IMR-90 (cell line): ENCODE measurements around the gene GCN1. TPM values are rescaled to one million over a fixed set of nuclear protein-coding genes. Genes with fewer than 3 reads are reported as not detected.

Experiments
- ATAC-seq: fragments of 200-7000 bp; cut with Tn5 transposase; 2 replicates; pipeline ENCODE4 v1.9.1; 2020; ENCODE audit warnings: low read depth, mild to moderate bottlenecking, moderate library complexity
- BruUV-seq: library from RNA; stranded (reverse); fragments of 400-500 nt; replicated peaks from 2 replicates; lab custom pipeline; 2021; lab: Mats Ljungman, UMichigan
- CTCF ChIA-PET: fragments of 300-600 bp; formaldehyde crosslinking; extraction: SDS; loops from one replicate; lab custom pipeline; 2021; ENCODE audit warnings: antibody characterized with exemption; lab: Yijun Ruan, JAX
- POLR2A ChIA-PET: fragments of 300-600 bp; sonication (Branson Sonifier 250); formaldehyde crosslinking; loops from one replicate; lab custom pipeline; 2022; ENCODE audit warnings: antibody characterized with exemption; ENCODE audit not compliant: unreplicated experiment; lab: Charles Lee
- DNase-seq: peaks from one replicate; pipeline ENCODE4 v3.0.0; 2013
- H2AFZ ChIP-seq: replicated peaks from 2 replicates; pipeline ENCODE3; 2013; ENCODE audit warnings: low read length, mild to moderate bottlenecking; ENCODE audit not compliant: poor library complexity
- H2AK5ac ChIP-seq: 2 replicates; pipeline ENCODE4 v1.6.1; 2013; ENCODE audit warnings: low read depth, low read length, inconsistent platforms
- H2AK9ac ChIP-seq: replicated peaks from 2 replicates; pipeline ENCODE3; 2013; ENCODE audit warnings: mild to moderate bottlenecking, low read depth, low read length, moderate library complexity; ENCODE audit not compliant: poor library complexity
- H2BK120ac ChIP-seq: 2 replicates; pipeline ENCODE4 v1.6.1; 2013; ENCODE audit warnings: low read depth, low read length, inconsistent platforms
- H2BK15ac ChIP-seq: 3 replicates; pipeline ENCODE4 v1.6.1; 2013; ENCODE audit warnings: low read depth, low read length, inconsistent platforms
- H2BK20ac ChIP-seq: 2 replicates; pipeline ENCODE4 v1.6.1; 2013; ENCODE audit warnings: low read depth, mild to moderate bottlenecking, inconsistent platforms, low read length, moderate library complexity
- H2BK5ac ChIP-seq: 2 replicates; pipeline ENCODE4 v1.6.1; 2013; ENCODE audit warnings: mild to moderate bottlenecking, low read depth, low read length, inconsistent platforms; ENCODE audit not compliant: poor library complexity, severe bottlenecking
- H3K14ac ChIP-seq: replicated peaks from 2 replicates; pipeline ENCODE4 v1.6.1; 2013; ENCODE audit warnings: low read depth, low read length, inconsistent platforms
- H3K18ac ChIP-seq: 2 replicates; pipeline ENCODE4 v1.6.1; 2013; ENCODE audit warnings: low read depth, low read length, control low read depth
- H3K23ac ChIP-seq: 2 replicates; pipeline ENCODE4 v1.6.1; 2013; ENCODE audit warnings: low read depth, low read length, inconsistent platforms
- H3K27ac ChIP-seq: 2 replicates; pipeline ENCODE4 v1.5.1; 2013; ENCODE audit warnings: mild to moderate bottlenecking, control low read depth, low read length; ENCODE audit not compliant: insufficient read depth
- H3K27me3 ChIP-seq: 2 replicates; pipeline ENCODE4 v1.6.1; 2013; ENCODE audit warnings: low read length; ENCODE audit not compliant: control insufficient read depth, insufficient read depth
- H3K36me3 ChIP-seq: 2 replicates; pipeline ENCODE4 v1.6.1; 2013; ENCODE audit warnings: low read length, mixed read lengths; ENCODE audit not compliant: control insufficient read depth, insufficient read depth
- H3K4ac ChIP-seq: 2 replicates; pipeline ENCODE4 v1.6.1; 2013; ENCODE audit warnings: low read depth, low read length, inconsistent platforms
- H3K4me1 ChIP-seq: 2 replicates; pipeline ENCODE4 v1.6.1; 2013; ENCODE audit warnings: low read length, mixed read lengths; ENCODE audit not compliant: control insufficient read depth, insufficient read depth
- H3K4me2 ChIP-seq: 2 replicates; pipeline ENCODE4 v1.6.1; 2013; ENCODE audit warnings: low read depth, mild to moderate bottlenecking, control low read depth, low read length, moderate library complexity
- H3K4me3 ChIP-seq: 2 replicates; pipeline ENCODE4 v1.5.1; 2013; ENCODE audit warnings: low read depth, mild to moderate bottlenecking, control low read depth, low read length, moderate library complexity; ENCODE audit not compliant: insufficient read depth
- H3K56ac ChIP-seq: 2 replicates; pipeline ENCODE4 v1.6.1; 2013; ENCODE audit warnings: low read length, inconsistent platforms; ENCODE audit not compliant: insufficient read depth; ENCODE audit errors: extremely low read depth
- H3K79me1 ChIP-seq, 2 experiments: 2 replicates each; pipeline ENCODE4 v1.6.1; 2013; ENCODE audit warnings: low read length in 2 of 2, inconsistent platforms in 1 of 2, low read depth in 1 of 2
- H3K9ac ChIP-seq: 2 replicates; pipeline ENCODE4 v1.6.1; 2013; ENCODE audit warnings: low read depth, low read length, control low read depth
- H3K9me1 ChIP-seq: 2 replicates; pipeline ENCODE4 v1.6.1; 2013; ENCODE audit warnings: low read length, inconsistent platforms; ENCODE audit not compliant: insufficient read depth
- H3K9me3 ChIP-seq: 2 replicates; pipeline ENCODE4 v1.6.1; 2013; ENCODE audit warnings: low read length; ENCODE audit not compliant: control insufficient read depth, insufficient read depth
- H4K20me1 ChIP-seq: 2 replicates; pipeline ENCODE4 v1.6.1; 2013; ENCODE audit warnings: low read length, inconsistent platforms; ENCODE audit not compliant: insufficient read depth
- H4K5ac ChIP-seq: 2 replicates; pipeline ENCODE4 v1.6.1; 2013; ENCODE audit warnings: mild to moderate bottlenecking, low read depth, low read length, control low read depth
- H4K8ac ChIP-seq, 2 experiments: 2 replicates each; pipeline ENCODE4 v1.6.1; 2013; ENCODE audit warnings: low read depth in 2 of 2, low read length in 2 of 2, control low read depth in 1 of 2, inconsistent platforms in 1 of 2
- H4K91ac ChIP-seq: 2 replicates; pipeline ENCODE4 v1.6.1; 2013; ENCODE audit warnings: low read depth, low read length, inconsistent platforms; ENCODE audit not compliant: insufficient read depth
- BHLHE40 ChIP-seq: fragments of 150-350 bp; IDR thresholded peaks from 2 replicates; pipeline ENCODE4 v1.6.1; 2016; ENCODE audit warnings: mild to moderate bottlenecking, low read depth, low read length
- ELK1 ChIP-seq: fragments of 150-350 bp; IDR thresholded peaks from 2 replicates; pipeline ENCODE4 v1.6.1; 2016; ENCODE audit warnings: low read depth, mild to moderate bottlenecking, low read length, moderate library complexity, borderline replicate concordance
- FOS ChIP-seq: fragments of 150-350 bp; IDR thresholded peaks from 2 replicates; pipeline ENCODE4 v1.6.1; 2016; ENCODE audit warnings: low read depth, low read length
- MAFK ChIP-seq: IDR thresholded peaks from 2 replicates; pipeline ENCODE4 v1.6.1; 2012; ENCODE audit warnings: low read depth, low read length, improper control_type of control experiment
- MXI1 ChIP-seq: IDR thresholded peaks from 2 replicates; pipeline ENCODE4 v1.6.1; 2012; ENCODE audit warnings: low read depth, mild to moderate bottlenecking, low read length, moderate library complexity, borderline replicate concordance
- RAD21 ChIP-seq: IDR thresholded peaks from 2 replicates; pipeline ENCODE4 v1.6.1; 2012; ENCODE audit warnings: low read length, improper control_type of control experiment
- RCOR1 ChIP-seq: IDR thresholded peaks from 2 replicates; pipeline ENCODE4 v1.6.1; 2012; ENCODE audit warnings: mild to moderate bottlenecking, low read length, improper control_type of control experiment; ENCODE audit not compliant: insufficient replicate concordance
- RFX5 ChIP-seq: IDR thresholded peaks from 2 replicates; pipeline ENCODE4 v1.8.0; 2012; ENCODE audit warnings: low read depth, mild to moderate bottlenecking, low read length, moderate library complexity
- SMC3 ChIP-seq: fragments of 150-350 bp; IDR thresholded peaks from 2 replicates; pipeline ENCODE4 v1.6.1; 2016; ENCODE audit warnings: low read depth, mild to moderate bottlenecking, antibody characterized with exemption, low read length, moderate library complexity
- USF2 ChIP-seq: fragments of 150-350 bp; IDR thresholded peaks from 2 replicates; pipeline ENCODE4 v1.6.1; 2017; ENCODE audit warnings: mild to moderate bottlenecking, antibody characterized with exemption, low read length, low read depth
- WGBS, 2 experiments: methylation state at CpG; one replicate each; pipeline versions ENCODE4 v1.1.5 to v1.1.7; 2013; ENCODE audit warnings: missing lambda C conversion rate in 2 of 2; ENCODE audit not compliant: insufficient read length in 1 of 2; ENCODE audit errors: extremely low coverage in 2 of 2; 5-methylcytosine and 5-hydroxymethylcytosine counted together
- dilution Hi-C: fragments of 300-500 bp; cut with HindIII; formaldehyde crosslinking; loops from one replicate; pipeline ENCODE4 v1.14.3; 2018; ENCODE audit warnings: low sequenced_read_pairs; ENCODE audit not compliant: unreplicated experiment
- in situ Hi-C: fragments of 300-500 bp; cut with MboI; formaldehyde crosslinking; loops from 3 replicates; pipeline ENCODE4 v1.14.3; 2019; ENCODE audit warnings: low sequenced_read_pairs, inconsistent platforms, mixed read lengths
- intact Hi-C: fragments of 100-400 bp; cut with micrococcal nuclease; formaldehyde crosslinking; loops from 2 replicates; pipeline ENCODE4 v1.10.0; 2022
- polyA plus RNA-seq, 3 experiments: library from polyadenylated mRNA; depleted of rRNA; stranded (reverse); fragments of >200 nt; gene quantifications; 2 replicates each; pipeline ENCODE4 v1.2.3, GENCODE V29; 2012; ENCODE audit warnings: low replicate concordance in 1 of 3
- total RNA-seq: library from RNA; depleted of rRNA; stranded (reverse); fragments of >200 nt; gene quantifications from 2 replicates; pipeline ENCODE4 v1.2.3, GENCODE V29; 2012

The GCN1 gene
- total and polyA plus RNA-seq, 2 of the 4 experiments (the other 2 are of a cell fraction): 57.8 to 77.6 TPM

GRCh38 chr12:120242971-120243699 lies 48.6 kb upstream of the GCN1 start:
- no peak overlapping the region for H2AFZ ChIP-seq
- peaks cover 5% of the 10 kb centered on the region for H3K36me3 ChIP-seq
- H2BK5ac ChIP-seq: peak overlapping the region; percentile 53
- peak overlapping the region; percentile 74; the same call in 1 of the 2 replicates for H3K23ac ChIP-seq
- H4K20me1 ChIP-seq: peaks cover 71% of the 10 kb centered on the region
- in situ Hi-C loops: no loop called here
- no peak overlapping the region for H4K5ac ChIP-seq
- TF ChIP-seq SMC3 (no peak), RAD21 (no peak), FOS (no peak), ELK1 (no peak), MAFK (no peak), USF2 (no peak), RFX5 (no peak), RCOR1 (no peak), MXI1 (no peak), BHLHE40 (no peak)
- peaks cover 38% of the 10 kb centered on the region for H3K4me1 ChIP-seq
- no TSS peak for BruUV-seq
- H2AK9ac ChIP-seq: no peak overlapping the region
- peak overlapping the region; percentile 33; the same call in 1 of the 2 replicates for H2BK120ac ChIP-seq
- CTCF ChIA-PET: interaction anchor here (0.6 to 1.2 kb wide), 4 partner anchors 9 to 14 kb away, joined by 3 to 5 read pairs (median 4); no protein-coding TSS in a partner anchor
- no peak overlapping the region for H3K18ac ChIP-seq
- H3K27me3 ChIP-seq: no peaks in the 10 kb centered on the region
- peak overlapping the region; percentile 70 for H2AK5ac ChIP-seq
- no peak overlapping the region for H3K4me2 ChIP-seq
- ATAC-seq (no peak), DNase-seq (no peak)
- peaks cover 9 to 72% of the 10 kb centered on the region in 2 experiments; a peak in 2 of 4 replicates for H3K79me1 ChIP-seq
- intact Hi-C loops: no loop called here
- H2BK20ac ChIP-seq: no peak overlapping the region
- H3K9me1 ChIP-seq: peaks cover 50% of the 10 kb centered on the region
- no peak overlapping the region for H3K27ac ChIP-seq
- peak overlapping the region; percentile 62 for H3K4ac ChIP-seq
- H3K14ac ChIP-seq: peak overlapping the region; percentile 16
- H3K56ac ChIP-seq: no peak overlapping the region
- WGBS, 2 experiments: 95% methylated on average over 4 of the region's 8 CpGs; no CpG with 5 or more reads in 1 of the 2 experiments
- H3K9me3 ChIP-seq: no peaks in the 10 kb centered on the region
- peak overlapping the region; percentile 9 to 50; a peak in 2 of 4 replicates for H4K8ac ChIP-seq
- POLR2A ChIA-PET: interaction anchor here (0.6 to 1.7 kb wide), 5 partner anchors 9 to 50 kb away, joined by 3 to 26 read pairs (median 5); partner anchors contain the start of genes RNU4-1 and RNU4-2
- H3K4me3 ChIP-seq: no peak overlapping the region
- H3K9ac ChIP-seq: no peak overlapping the region
- H2BK15ac ChIP-seq: peak overlapping the region; percentile 69; the same call in 1 of the 3 replicates
- dilution Hi-C loops: no loop called here
- peak overlapping the region; percentile 54; the same call in 1 of the 2 replicates for H4K91ac ChIP-seq
